GM12875 (cell line): Measurements from ENCODE around the gene IMP4.
"Not testable (repeated sequence)": the region's sequence is repeated elsewhere in the genome, so short reads cannot be mapped to it uniquely, and the experiment has no call there.

Experiments used
- H3K4me3 ChIP-seq: one replicate; pipeline ENCODE4 v1.5.1; 2011; ENCODE audit warnings: low read depth, low read length, control low read depth
- CTCF ChIP-seq: IDR thresholded peaks from 2 replicates; pipeline ENCODE4 v1.5.1; 2011; ENCODE audit warnings: low read depth, mild to moderate bottlenecking, control low read depth, inconsistent platforms, low read length, moderate library complexity, borderline replicate concordance; ENCODE audit not compliant: insufficient read depth

Gene IMP4

GRCh38 chr2:130327703-130328527, 14.8 kb upstream of the IMP4 start:
- no peak for TF ChIP-seq CTCF
- no peak overlapping the region for H3K4me3 ChIP-seq

- TF ChIP-seq CTCF, result no peak
- H3K4me3 ChIP-seq, result no peak overlapping the region
Observed at GRCh38 chr2:130328710-130329109, 14.0 kb upstream of the IMP4 start.

GRCh38 chr2:130332271-130333073, 10.2 kb upstream of the IMP4 start:
- no peak overlapping the region for H3K4me3 ChIP-seq
- peak; percentile 92 for TF ChIP-seq CTCF

GRCh38 chr2:130333253-130333652, 9.4 kb upstream of the IMP4 start:
- not testable (repeated sequence) for H3K4me3 ChIP-seq

- no peak for TF ChIP-seq CTCF
- H3K4me3 ChIP-seq, result no peak overlapping the region
Observed at GRCh38 chr2:130334026-130334425, 8.7 kb upstream of the IMP4 start.

- no peak for TF ChIP-seq CTCF
- no peak overlapping the region for H3K4me3 ChIP-seq
Observed at GRCh38 chr2:130335226-130335625, 7.5 kb upstream of the IMP4 start.

- H3K4me3 ChIP-seq, result no peak overlapping the region
- TF ChIP-seq CTCF, result no peak
Observed at GRCh38 chr2:130336150-130336876, 6.4 kb upstream of the IMP4 start.
